NCI-H1092 (cell line): Measurements from ENCODE around the gene DNAJC18.

Source experiments
- DNase-seq: peaks from one replicate; lab custom pipeline; 2025; lab: John Stamatoyannopoulos, UW

DNAJC18 gene

DNA sequence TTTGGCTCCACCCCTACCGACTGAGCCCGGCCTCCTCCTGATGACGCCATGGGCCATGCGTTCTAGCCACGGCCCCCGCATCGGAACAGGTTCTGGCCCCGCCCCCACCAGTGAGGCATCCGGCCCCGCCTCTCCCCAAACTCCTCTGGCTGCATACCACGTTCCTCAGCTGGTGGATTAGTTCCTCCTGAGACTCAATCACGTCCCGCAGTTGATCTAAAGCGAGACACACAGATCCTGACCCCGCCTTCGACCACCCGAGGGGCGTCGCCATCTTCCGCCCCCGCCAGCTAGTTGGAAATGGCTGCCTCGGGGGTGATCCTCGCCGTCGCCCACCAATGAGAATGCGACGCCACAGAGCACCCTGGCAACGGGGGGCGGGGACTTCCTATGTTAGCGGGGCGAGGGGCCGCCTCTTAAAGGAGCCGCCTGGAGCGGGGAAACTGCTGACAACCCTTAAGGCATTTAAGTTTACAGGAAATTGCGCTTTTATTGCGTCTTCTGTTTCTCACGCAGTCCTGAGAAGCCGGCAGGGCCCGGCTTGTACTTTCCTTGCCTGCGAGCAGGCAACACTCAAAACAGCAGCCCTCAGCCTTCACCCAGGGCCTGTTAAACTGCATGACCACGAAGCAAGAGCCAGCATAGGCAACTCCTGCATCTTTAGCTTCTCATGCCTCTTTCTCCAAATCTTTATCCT is 35.4 kb downstream of the DNAJC18 start, which contains the start of gene SPATA24:
Gene SPATA24 (minus strand): TSS at position 303 of the 697 bp plus-strand sequence. CDS start 29 bp downstream, at position 274.
- DNase-seq, result peak; percentile 89

GRCh38 chr5:139403418-139403786 is 35.9 kb downstream of the DNAJC18 start:
- no peak for DNase-seq

DNA sequence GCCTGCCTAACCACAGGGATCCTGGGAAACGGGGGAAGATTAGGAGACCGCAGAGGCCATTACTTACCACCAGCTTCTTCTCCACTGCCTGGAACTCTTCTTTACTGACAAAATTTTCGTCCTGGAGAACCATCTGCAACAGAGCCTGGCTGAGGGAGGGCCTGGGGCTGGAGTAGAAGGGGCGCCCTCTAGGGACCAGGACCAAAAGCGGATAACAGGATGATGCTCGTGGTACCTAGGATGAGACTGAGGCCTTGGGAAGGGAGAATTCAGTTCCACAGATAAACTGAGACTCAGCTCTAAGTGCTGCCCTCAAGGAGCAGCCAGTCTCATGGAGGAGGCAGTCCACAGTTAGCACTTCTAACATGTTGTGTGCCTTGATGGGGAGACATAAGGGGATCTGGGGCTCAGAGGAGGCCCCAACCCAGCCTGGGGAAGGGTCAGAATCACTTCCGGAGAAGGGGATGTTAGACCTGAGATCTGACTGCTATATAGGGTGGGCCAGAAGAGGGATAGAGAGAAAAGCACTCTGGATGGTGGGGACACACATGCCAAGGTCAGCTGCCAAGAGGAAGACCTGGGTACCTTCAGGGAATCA is 36.7 kb downstream of the DNAJC18 start:
- DNase-seq, result no peak

DNA sequence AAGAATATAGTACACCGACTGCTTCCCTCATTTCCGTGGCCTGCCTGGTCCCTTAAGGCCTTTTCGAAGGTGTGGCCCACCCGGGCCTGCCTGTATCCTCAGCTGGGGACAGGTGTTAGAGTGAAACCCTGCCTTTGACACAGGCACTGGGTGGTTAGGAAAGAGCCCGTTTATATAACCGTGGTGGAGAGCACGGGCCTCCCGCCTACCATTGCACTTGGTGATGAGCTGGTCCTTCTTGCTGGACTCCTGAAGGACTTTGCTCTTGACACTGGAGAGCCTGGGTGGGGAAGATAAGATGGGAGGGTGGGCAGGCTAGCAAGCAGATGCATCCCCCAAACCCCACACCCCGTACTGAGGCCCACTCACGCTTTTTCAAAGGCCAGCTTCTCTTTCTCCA is 37.8 kb downstream of the DNAJC18 start:
- DNase-seq, result no peak

GRCh38 chr5:139399501-139400121 is 39.7 kb downstream of the DNAJC18 start:
- DNase-seq, result no peak

- no peak for DNase-seq
Observed at GRCh38 chr5:139397921-139398320, 41.4 kb downstream of the DNAJC18 start.

DNA sequence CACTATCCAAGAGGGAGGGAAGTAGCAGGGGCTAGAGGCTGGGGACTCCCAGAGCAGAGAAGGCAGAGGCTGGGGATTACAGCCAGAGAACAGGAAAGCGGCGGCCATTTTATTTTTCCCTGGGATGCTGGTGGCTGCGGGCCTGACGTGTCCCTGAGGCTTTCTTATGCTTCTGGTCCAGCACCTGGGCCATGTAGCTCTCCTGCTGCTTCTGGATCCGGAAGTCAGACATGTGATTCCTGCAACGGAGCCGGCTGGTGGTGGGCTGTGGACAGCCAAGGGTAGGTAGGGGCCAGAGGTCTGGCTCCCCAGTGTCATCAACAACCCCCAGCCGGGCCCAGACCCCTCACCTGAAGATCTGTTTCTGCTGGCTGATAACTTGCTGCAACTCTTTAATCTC is 42.6 kb downstream of the DNAJC18 start:
- no peak for DNase-seq

DNA sequence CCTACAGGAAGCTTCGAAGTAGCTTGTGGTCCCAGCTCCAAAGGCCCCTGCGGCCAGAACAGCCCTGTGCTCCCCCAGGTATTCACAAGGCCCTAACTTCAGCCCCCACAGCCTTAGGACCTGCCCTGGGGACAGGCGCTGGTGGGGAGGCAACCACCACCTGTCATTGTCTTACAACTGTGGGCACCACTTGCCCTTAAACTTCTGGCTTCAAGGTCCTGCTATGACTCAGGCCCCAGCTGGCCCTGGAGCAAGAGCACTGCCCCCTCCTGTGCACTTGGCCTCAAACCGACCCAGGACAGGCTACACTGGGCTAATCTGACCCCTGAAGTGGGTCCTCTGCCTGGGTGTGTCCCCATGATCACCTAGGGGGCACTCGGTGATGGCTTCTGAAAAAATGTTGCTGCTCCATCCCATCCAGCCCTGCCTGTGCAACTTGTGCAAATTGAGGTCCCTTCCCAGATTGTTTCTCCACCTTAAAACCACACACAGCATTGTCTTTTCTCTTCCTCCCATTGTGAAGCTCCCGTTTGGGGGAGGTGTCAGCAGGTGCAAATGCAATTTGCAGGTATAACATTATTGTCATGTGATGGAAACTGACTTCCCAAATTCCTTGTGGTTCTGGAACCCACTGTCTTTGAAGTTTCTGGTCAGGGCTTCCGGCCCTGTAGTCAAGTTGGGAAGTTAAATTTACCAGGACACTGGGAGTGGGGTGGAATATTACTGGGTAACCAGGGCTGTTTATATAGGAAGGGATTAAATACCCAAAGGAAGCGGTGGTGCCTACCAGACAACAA is 43.3 kb downstream of the DNAJC18 start:
- DNase-seq, result no peak

DNA sequence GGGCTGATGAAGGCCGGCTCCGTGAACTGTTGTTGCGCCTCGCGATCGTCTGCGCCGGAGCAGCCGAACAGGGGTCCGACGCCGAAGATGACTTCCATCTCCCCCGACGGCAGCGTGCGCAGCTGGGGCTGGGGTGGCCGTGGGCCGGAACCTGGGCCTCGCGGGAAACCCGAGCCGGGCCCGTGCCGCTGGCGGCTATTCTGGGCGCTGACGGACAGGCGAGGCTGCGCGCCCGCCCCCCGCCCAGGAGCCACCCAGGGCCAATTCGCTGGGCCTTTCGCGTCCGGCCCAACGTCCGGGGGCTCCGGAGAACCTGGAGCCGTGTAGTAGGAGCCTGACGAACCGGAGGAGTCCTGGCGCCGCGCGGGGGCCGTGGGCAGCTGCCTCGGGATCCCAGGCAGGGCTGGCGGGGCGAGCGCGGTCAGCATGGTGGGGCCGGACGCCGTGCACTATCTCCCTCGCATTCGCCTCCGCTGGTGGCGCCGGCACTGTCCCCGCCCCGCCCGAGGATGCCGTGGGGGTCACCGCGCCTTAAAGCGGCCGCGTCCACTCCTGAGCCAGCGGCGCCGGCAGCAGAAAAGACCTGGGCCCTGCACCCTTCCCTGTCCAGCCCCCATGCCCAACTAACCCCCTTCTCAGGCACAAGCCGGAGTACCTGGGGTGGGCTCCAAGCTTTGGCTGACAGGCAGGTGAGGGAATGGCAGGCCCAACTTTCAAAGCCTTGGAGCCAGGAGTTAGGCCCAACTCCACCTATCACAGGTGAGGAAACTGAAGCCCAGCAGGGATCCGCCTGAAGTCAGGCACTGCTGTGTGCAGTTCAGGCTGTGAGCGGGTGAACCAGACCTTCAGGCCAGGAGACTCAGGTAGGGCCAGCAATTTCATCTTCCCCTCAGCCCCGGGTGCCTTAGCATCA is 44.4 kb downstream of the DNAJC18 start, which contains the start of gene PROB1:
Gene PROB1 (minus strand): TSS at position 451 of the 913 bp plus-strand sequence. CDS start 23 bp downstream, at position 428.
- DNase-seq, result no peak

- DNase-seq, result no peak
Observed at GRCh38 chr5:139394123-139394653, 45.1 kb downstream of the DNAJC18 start.

GRCh38 chr5:139393497-139394122 is 45.7 kb downstream of the DNAJC18 start:
- no peak for DNase-seq

DNA sequence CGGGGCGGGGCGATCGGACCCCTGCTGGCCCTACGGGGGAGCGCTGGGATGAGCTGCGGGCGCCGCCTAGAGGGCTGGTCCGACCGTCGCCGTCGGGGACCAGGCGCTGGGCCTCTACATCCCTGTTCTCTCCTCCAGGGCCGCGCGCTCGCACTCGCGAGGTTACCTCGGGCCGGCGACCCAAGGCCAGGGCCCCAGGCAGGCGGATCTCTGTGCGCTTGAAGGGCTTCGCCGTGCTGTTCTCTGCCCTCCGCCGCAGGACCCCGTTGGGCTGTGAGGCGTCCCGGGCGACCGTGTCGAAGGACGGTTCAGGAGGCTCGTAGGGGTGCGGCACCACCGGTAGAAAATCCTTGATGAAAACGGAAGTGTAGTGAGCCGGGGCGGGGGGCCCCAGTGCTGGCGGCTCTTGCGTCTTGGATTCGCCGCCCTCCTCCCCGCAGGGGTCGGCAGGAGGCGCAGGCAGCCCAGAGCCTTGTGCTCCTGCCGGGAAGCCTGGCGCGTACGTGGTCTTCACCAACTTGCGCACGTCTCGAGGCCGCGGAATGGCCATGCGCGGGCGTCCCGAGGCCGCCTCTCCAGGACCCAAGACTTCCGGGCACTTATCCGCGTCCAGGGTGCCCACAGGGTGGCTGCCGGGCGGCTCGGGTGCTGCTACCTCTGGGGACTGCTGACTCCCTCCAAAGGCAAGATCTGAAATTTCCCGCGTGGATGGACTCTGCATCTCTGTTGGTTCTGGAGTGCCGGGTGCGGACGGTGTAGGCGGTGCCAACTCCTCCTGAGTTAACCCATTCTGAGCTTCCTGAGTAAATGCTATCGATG is 46.4 kb downstream of the DNAJC18 start:
- no peak for DNase-seq

- DNase-seq, result no peak
Observed at GRCh38 chr5:139392324-139392677, 47.0 kb downstream of the DNAJC18 start.

GRCh38 chr5:139391570-139392323 is 47.6 kb downstream of the DNAJC18 start:
- no peak for DNase-seq

DNA sequence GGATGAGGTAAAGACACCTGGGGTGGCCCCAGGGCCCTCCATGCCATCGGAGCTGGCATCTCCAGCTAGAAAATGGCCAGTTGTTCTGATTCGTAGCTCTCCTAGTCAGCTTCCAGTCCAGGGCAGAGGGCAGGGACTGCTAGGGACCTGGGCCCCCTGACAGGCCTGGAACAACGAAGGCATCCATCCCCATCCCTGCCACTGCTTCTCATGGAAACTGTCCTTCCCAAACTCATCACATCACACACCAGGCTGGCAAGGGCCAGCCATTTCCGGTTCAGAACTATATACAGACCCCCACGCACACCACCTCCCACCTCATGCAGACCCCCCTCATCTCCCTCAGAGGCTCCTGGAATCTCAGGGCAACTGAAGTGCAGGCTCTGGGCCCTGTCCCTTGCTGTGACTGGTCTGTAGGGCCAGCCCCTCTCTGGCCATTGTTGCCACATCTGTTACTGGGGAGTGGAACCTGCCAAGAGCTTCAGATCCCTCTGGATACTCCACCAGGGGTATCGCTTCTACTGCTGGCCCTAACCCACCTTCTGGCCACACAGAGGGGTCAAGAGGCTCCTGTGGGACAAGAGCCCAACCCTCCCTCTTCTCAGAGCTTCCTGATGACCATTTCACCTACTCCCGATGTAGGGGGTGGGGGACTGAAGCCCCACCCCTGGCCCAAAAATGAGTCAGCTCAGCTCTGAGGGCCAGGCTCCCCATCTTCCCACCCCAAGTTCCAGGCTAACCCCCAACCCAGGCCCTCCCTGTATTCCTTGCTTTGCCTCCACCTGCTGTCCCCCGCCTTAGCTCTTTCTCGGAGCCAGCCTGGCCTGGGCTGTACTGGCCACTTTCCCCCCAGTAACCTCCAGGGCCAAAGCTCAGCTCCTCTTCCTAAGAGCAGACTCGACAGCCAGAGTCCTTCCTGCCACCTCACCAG is 48.4 kb downstream of the DNAJC18 start:
- no peak for DNase-seq

DNA sequence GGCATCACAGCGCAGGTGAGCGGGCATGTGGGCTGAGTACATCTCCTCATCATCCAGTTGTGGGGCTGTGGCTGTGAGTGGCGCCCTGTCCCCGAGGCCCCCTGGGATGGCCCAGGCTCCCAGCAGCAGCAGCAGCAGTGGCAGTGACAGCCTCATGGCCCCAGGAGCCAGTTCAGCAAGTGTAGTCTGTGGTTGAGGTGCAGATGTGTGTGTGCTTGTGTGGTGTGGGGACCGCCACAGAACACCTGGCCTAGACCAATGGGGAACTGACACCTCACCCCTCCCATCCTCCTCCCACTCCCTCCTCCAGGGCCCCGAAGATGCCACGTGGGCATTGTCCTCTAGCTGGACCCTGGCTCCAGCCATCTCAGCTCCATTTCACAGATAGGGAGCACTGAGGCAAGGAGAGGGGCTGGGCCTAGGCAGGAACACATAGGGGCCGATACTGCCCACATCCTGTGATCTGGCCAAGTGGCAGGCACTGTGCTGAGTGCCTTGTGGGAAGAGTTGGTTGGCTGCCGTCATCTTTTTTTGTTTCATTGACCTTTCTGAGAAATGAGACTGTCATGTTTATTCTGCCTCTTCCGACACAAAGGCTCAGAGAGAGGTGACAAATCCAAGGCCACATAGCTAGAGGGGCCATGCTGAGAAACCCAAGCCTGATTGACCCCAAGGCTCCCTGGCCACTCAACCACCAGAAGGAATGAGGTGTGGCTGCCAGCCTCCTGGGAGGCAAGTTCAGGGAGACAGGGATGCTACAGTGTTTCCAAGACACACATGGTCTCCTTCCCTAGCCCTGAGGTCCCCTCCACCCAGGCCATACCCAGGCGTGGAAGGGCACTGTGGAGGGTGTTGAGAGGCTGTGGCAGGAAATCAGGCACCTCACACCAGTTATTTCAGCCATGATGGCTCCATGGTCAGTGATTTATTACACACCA is 49.4 kb downstream of the DNAJC18 start, which contains the start of gene MZB1:
Gene MZB1 (minus strand): TSS at position 213 of the 938 bp plus-strand sequence. CDS start 57 bp downstream, at position 156.
- DNase-seq, result no peak
